ENCODE data around the gene EFNA2.
"Not testable (repeated sequence)": the region's sequence is repeated elsewhere in the genome, so short reads cannot be mapped to it uniquely, and the experiment has no call there.

Gene EFNA2

DNA sequence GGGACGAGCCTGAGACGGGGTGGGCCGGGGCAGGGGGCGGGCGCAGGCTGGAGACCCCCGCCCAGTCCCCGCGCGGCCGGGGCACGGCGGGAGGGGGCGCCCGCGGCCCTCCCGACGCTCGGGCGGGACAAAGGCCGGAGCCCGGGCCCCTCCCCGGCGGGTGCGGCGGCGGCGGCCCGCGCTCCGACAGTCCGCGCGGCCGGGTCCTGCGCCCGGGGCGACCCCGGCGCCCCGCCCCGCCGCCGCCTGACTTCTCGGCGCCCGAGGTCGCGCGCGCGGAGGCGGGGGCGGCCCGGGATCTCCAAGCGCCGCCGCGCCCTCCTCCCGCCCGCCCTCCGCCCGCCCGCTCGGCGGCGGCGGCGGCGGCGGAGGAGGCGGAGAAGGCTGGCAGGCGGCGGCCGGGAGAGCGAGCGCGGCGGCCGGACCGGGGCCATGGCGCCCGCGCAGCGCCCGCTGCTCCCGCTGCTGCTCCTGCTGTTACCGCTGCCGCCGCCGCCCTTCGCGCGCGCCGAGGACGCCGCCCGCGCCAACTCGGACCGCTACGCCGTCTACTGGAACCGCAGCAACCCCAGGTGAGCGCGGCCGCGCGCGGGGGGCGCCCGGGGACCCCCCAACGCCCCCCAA lies at the start of gene EFNA2:
Gene EFNA2, plus strand, starts transcription at position 137 of the 624 bp plus-strand sequence. Its CDS starts 296 bp downstream, at position 433.
- no peak for DNase-seq (ENCODE audit: low read depth, low spot score)

DNA sequence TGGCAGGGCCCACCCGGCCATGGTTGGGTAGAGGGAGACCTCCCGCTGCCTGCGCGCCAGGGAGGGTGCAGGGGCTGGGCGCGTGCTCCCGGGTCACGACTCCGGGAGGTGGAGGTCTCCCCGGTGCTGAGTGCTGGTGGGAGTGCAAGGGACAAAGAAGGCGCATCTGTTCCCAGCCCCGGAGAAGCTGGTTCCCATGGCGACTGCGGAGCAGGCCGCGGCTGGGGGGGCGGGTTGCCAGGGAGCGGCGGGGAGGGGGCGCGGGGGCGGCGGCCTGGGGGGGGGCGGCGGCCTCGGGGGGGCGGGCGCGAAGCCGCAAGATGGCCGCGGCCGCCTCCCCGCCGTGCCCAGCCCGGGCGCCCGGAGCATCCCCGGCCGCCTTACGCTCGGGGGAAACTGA lies 49.1 kb upstream of the EFNA2 start:
- DNase-seq (ENCODE audit: low read depth, low spot score): no peak

DNA sequence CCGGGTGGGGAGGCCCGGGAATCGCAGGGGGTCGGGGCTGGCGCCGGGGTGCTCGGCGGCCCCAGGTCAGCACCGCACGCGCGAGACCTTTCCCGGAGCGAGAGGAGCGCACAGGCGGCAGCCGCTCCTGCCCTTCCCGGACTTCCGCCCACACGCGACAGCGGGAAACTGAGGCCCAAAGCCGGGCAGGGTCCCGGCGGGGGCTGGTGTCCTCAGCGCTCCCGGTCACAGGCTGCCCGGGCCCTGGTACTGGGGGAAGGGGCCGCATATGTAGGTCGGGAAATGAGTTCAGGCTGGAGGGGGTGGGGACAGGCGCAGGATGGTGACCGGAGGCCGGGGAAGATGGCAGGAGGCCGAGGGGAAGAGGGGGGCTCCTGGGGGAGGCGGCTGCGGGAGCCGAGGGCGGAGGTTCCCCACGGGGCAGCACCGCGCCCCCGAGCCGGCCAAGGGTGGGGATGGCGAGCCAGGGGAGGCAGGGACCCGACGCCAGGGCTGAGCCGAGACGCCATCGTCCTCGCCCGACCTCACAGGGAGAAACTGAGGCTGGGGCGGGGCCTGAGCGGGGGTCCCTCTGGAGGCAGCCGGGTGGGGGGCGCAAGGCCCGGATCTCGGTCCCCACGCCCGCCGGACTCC lies 48.5 kb upstream of the EFNA2 start:
- no peak for DNase-seq (ENCODE audit: low read depth, low spot score)

DNA sequence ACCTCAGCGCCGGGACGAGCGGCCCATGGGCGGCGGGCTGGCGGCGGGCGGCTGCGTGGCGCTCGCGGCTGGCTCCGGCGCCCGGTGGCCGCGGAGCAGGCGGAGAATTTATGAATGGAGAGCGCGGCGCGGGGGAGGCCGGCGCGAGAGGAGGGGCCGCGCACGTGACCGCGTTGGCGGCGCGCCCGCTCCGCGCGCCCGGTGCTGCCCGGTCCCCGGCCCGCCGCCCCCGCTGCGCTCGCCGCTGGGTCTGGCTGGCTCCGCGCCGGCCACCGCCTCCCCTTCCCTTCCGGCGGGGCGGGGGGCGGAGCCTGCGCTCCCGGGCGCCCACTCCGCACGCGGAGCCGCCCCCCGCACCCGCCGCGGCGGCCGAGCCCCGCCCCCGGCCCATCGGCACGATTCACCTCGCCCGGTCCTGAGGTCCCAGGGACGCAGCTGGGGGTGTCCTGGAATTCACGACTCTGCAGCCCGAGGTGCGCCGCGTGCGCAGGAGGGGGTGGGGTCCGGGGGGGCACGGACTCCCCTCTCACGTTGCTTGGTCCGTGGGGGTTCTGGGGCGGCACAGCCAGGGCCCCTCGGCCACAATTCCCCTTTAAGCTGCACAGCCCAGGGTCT lies 47.8 kb upstream of the EFNA2 start, which contains the start of gene CBARP:
Gene CBARP, minus strand, starts transcription at position 252 of the 615 bp plus-strand sequence. CDS start 1,905 bp downstream, outside the sequence.
- DNase-seq (ENCODE audit: low read depth, low spot score): no peak

DNA sequence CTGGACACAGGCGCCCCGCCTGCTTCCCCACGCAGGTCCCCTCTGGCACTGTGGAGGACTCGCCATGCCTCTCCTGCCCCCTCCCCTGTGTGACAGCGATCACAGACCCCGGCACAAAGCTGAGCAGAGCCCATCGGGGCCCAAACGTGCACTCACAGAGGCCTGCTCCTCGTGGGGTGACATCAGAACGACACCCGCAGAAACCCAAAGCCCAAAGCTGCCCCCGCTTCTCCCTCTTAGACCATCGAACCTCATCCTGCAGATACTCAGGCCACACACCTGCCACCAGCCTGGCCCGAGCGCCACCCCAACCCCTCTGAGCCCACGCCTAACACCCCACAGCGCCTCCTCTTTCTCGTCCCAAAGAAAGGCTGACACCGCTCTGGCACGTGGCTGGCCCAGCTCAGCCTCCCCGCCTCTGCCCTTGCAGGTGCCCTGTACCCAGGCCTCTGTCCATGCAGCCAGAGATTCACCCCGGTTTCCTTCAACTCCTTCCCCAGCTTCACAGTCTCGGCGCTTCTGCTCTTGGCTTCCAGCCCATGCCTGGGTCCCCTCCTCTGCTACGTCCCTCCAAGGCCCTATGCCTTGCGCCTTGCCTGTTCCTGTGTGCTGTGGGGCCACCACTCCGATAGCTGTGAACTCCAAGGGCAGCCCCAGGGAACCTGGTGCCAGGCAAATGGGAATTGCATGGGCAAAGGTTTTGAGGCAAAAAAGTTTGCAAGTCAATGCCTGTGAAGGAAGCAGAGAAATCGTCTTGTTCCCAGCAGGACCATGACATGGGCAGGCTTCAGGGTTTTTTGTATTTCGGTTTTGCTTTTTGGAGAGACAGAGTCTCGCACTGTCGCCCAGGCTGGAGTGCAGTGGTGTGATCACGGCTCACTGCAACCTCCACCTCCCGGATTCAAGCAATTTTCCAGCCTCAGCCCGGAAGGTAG lies 47.0 kb upstream of the EFNA2 start:
- DNase-seq (ENCODE audit: low read depth, low spot score): no peak

DNA sequence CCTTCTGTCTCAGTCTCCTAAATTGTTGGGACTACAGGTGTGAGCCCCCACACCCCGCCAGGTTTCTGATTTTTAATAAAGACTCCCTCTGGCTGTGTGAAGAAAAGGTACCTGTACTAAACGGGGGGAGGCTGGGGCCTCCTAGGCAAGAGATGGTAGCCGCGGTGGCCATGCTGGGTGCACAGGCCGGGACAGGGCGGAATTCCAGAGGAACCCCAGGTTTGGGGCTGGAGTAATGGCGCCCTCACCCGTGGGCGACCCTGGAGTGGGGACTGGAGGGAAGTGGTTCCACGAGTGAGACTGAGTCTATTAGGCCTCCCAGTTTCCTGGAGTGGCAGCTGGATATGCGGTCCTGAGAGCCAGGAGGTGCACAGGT lies 46.3 kb upstream of the EFNA2 start:
- no peak for DNase-seq (ENCODE audit: low read depth, low spot score)

DNA sequence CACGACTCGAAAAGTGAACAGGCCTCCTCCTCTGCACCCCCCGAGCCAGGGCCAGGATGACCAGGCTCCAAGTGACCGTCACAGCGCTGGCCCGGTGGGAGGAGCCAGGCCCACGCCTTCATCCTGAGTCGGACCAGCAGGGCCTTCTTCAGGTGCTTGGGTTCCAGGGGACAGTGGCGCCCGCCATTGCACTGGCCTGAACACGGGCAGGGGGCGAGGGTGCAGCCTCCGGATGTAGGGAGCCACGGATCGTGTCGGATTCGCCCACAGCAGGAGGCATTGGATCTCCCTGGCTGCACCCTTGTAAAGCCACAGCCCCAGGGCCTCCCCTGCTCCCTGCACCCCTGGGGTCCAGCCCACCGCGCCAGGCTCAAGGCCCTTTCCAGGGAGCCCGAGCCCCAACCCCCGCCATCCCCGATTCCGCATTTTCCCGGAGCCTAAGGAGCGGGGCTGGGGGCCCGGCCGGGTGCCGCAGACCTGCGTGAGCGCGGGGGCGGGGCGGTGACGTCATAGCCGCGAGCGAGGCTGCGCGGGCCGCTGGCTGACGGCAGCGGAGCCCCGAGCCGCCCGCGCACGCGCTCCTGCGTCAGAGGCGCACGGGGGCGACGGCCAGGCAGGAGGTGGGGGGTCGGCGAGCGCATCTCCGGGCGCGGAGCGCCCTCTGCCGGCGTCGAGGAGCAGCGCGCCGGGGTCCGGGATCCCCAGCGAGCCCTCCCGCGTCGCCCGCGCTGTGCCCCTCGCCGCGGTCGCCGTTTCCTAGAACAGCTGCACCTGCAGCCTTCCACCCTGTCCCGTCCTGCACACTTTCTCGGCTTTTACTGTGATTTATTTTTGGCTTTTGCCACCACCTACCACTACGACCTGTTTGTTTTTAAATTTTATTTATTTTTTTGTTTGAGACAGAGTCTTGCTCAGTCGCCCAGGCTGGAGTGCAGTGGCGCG lies 45.6 kb upstream of the EFNA2 start:
- no peak for DNase-seq (ENCODE audit: low read depth, low spot score)

DNA sequence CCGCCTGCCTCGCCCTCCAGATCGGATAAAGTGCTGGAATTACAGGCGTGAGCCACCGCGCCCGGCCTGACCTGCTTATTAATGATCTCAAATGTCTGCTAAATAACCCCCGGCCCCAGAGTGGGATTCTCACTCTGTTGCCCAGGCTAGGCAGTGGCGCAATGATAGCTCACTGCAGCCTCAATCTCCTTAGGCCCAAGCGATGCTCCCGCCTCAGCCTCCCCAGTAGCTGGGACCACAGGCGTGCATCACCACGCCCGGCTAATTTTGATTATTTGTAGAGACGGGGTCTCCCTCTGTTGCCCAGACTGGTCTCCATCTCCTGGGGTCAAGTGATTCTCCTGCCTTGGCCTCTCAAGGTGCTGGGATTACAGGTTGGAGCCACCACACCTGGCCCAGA lies 44.7 kb upstream of the EFNA2 start:
- DNase-seq (ENCODE audit: low read depth, low spot score): no peak

DNA sequence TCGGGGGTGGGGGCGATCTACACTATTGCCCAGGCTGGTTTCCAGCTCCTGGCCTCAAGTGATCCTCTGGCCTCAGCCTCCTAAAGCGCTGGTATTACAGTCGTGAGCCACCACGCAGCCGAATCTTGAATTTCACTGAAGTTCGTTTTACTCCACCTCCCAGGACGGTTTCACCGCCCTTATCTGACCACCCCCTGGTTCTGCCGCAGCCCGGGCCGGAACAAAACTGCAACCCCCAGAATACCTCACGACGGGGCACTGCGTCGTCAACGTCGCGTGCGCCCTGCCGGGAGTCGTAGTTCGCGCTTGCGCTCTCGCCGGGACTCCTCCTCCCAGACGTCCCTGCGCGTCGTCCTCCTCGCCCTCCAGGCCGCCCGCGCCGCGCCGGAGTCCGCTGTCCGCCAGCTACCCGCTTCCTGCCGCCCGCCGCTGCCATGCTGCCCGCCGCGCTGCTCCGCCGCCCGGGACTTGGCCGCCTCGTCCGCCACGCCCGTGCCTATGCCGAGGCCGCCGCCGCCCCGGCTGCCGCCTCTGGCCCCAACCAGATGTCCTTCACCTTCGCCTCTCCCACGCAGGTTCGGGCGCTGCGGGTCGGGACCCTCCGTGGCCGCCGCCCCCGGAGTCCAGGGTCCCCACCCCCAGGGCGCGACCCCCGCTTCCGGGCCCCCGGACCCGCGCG lies 44.1 kb upstream of the EFNA2 start, which contains the start of gene ATP5F1D:
Gene ATP5F1D, plus strand, starts transcription at position 335 of the 679 bp plus-strand sequence. Its CDS starts 100 bp downstream, at position 435.
- no peak for DNase-seq (ENCODE audit: low read depth, low spot score)

DNA sequence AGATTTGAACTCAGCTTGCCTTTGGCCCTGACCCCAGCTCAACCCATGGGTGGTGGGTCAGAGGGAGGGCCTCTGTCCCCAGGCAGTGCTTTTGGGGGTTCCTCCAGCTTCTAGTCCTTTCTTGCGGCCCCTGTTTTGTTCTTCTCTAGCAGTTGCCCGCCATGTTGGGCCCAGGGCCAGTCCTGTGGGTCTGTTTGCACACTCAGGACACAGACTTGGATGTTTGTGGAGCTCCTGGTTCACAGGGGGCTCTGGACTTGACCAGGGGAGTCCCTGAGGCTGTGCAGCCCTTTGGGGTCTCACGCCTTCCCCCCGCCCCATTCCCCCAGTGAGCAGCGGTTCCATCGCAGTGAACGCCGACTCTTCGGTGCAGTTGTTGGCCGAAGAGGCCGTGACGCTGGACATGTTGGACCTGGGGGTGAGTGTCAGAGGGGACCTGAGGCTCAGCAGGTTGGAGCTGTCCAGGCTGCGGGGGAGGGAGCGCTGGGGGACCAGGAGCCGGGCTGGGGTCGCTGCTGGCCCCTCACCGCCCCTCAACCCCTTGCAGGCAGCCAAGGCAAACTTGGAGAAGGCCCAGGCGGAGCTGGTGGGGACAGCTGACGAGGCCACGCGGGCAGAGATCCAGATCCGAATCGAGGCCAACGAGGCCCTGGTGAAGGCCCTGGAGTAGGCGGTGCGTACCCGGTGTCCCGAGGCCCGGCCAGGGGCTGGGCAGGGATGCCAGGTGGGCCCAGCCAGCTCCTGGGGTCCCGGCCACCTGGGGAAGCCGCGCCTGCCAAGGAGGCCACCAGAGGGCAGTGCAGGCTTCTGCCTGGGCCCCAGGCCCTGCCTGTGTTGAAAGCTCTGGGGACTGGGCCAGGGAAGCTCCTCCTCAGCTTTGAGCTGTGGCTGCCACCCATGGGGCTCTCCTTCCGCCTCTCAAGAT lies 41.6 kb upstream of the EFNA2 start:
- no peak for DNase-seq (ENCODE audit: low read depth, low spot score)

DNA sequence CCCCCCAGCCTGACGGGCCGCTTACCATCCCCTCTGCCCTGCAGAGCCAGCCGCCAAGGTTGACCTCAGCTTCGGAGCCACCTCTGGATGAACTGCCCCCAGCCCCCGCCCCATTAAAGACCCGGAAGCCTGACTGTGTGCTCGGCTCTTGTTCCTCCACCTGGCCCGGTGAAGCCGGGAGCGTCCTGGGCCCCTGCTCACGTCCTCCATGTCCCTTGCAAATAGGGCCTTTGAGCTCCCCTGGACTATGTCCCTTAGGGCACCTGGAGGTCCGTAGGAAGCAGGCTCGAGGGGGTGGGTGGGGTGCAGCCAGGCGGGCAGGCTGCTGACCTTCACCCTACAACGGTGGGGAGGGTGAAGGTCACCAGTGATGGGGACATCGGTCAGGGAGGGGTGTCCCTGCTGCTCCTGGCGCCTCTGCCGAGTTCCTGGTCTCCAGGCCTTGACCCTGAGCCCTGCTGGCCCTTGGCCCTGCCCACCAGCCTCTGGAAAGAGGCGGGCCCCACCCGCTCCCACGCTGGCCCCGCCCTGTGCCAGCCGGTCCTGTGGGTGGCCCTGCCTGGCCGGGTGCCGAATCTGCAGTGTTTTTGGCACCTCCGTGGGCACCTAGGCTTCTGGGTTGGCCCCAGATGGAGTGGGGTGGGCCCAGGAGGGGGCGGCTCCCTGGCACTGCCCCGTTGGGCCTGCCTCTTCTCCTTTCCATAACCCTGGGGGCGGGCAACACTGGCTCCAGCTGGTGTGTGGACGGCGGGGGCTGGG lies 40.8 kb upstream of the EFNA2 start:
- DNase-seq (ENCODE audit: low read depth, low spot score): no peak

DNA sequence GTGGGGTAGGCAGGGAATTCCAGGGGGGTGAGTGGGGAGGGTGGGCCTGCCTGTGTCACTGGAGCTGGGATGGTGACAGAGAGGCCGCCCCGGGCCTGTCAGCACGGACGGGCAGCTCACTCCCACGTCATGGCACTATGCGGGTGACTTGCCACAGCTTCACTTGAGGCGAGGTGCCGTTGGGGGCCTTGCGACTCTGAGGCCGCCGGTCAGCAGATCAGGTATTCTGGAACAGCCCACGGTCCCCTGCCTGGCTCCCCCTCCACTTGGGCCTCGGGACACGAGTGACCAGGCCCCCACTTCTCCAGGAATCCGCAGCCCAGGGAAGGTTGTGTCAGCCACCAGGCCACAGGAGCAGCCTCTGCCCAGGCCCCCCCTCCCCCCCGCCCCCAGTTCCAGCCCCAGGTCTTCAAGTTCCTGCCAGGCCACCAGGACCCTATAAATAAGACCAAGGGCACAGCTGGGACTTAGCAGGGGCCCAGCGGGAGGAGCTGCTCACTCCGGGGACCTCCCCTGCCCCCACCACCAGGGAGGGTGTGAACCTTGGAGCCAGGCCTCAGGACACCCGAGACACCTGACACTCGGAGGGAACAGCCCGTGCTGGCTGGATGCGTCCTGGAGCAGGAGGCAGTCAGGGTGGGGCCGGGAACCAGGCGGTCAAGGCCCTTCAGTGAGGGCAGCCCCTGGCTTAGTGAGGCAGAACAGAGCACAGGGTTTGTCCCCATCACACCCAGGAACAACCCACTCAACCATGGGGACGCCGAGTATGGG lies 40.0 kb upstream of the EFNA2 start:
- no peak for DNase-seq (ENCODE audit: low read depth, low spot score)

DNA sequence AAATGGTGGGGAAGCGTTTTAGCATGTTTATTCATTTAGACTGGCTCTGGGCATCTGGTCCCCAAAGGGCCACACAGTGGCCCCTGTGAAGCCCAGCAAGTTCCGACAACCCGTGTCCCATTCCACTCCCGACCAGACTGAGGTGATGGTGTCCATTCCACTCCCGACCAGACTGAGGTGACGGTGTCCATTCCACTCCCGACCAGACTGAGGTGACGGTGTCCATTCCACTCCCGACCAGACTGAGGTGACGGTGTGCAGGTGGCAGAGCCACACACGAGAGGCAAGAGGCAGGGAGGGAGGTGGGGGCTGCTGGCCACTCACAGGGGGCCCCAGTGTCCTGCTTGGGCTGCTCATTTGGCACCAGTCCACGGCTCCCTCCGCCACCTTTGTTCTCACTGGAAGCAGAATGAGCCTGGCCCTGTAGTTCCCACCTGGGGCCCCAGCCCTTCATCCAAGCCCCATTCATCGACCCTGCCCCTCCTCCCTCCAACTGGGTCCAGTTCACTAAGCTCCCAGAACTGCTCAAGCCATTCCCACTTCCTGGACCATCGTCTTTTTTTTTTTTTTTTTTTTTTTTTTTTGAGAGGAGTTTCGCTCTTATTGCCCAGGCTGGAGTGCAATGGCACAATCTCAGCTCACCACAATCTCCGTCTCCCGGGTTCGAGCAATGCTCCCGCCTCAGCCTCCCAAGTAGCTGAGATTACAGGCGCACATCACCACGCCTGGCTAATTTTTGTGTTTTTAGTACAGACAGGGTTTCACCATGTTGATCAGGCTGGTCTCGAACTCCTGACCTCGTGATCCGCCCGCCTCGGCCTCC lies 39.2 kb upstream of the EFNA2 start:
- not testable (repeated sequence) for DNase-seq (ENCODE audit: low read depth, low spot score)

DNA sequence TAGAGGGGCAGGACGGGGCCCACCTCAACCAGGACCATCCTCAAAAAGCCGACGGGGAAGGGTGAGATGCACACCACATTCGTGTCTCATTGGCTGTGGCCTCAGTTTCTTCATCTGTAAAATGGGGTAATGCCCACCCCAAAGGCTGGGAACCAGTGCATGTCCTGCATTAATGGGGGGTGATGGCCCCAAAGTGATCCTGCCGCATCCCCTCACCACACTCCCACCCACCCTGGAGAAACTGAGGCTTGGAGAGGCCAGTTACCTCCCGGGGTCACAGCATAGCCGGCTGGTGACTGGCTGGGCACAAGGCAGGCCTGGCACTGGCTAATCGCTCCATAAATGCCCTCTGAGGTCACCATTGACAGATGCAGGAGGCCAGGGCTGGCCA lies 37.9 kb upstream of the EFNA2 start:
- no peak for DNase-seq (ENCODE audit: low read depth, low spot score)

DNA sequence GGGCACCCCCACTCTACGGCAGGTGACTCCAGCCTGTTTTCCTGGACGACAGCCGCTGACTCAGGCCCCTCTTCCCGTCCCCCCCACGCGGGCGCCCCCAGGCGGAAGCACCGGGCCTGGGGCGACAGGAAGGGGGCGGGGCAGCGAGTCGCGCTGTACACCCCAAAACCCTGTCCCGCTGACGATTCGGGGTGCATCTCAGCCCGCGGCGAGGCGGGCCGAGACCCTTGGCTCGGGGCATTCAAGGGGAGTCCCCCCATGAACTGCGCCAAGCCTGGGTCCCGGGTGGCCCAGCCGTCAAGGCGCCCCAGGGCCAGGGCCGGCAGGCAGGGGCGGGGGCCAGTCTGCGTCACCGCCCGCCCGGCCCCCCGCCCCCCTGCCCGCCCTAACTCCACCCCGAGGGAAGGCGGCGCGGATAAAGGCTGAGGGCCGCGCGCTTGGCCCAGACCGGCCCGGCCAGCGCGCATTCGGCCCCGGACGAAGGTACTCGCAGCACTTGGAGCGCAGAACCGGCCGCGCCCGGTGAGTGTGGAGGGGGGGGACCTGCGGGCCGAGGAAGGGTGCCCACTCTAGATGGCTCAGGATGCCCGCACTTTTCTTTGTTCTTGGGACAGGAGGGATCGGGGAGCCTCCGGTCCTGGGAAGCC lies 37.4 kb upstream of the EFNA2 start, which contains the start of gene MIDN:
Gene MIDN, plus strand, starts transcription at position 445 of the 647 bp plus-strand sequence. CDS start 1,714 bp downstream, outside the sequence.
- DNase-seq (ENCODE audit: low read depth, low spot score): no peak

DNA sequence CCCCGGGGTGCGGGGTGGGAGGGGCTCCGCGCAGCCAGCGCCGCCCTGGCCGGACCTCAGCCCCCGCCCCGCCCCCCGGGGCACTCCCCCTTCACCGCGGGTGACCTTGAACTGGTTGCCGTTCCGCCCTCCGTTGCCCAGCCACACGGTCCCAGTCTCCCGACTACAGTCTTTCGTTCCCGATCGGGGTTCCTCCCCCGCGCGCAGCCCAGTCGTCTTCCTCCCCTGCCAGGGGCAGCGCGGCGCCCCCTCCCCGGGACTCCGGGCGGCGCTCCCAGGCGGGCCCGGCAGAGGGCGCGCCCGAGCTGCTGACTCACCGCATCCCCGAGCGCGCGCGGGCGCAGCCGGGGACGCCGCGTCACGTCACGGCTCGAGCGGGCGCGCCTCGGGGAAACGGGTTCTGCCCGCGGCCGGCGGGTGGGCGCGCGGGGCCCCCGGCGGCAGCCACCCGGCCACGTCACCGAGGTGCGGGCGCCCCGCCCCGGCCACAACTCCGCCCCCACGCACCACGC lies 36.8 kb upstream of the EFNA2 start:
- DNase-seq (ENCODE audit: low read depth, low spot score): no peak
